Hematopoietic multipotent progenitor cell treated with erythropoietin and hydrocortisone succinate and interleukin-3 and kit ligand, for 8 days (in vitro differentiated cells): ENCODE results near the gene TP53TG3E.
A peak's percentile ranks its signal among the peaks of the same experiment; 100 is the strongest.
"Not testable (repeated sequence)": the region's sequence is repeated elsewhere in the genome, so short reads cannot be mapped to it uniquely, and the experiment has no call there.

ENCODE experiments used
- DNase-seq: peaks from one replicate; pipeline ENCODE4 v3.0.0-alpha.2; 2015

TP53TG3E gene

GRCh38 chr16:33304006-33304405 is at the start of gene TP53TG3E:
Gene TP53TG3E (plus strand): TSS chr16:33304306. CDS start chr16:33304374, 68 bp downstream.
- not testable (repeated sequence) for DNase-seq

GRCh38 chr16:33336226-33337012 is 32.3 kb downstream of the TP53TG3E start:
- not testable (repeated sequence) for DNase-seq

- peak; percentile 0 for DNase-seq
Measured at GRCh38 chr16:33337627-33338542, 33.8 kb downstream of the TP53TG3E start.

GRCh38 chr16:33338543-33338951 is 34.4 kb downstream of the TP53TG3E start:
- DNase-seq: not testable (repeated sequence)

GRCh38 chr16:33339093-33340061 is 35.3 kb downstream of the TP53TG3E start:
- DNase-seq: peak; percentile 0
